A549 (cell line): Measurements from ENCODE around the gene SMAD3.

ENCODE experiments used
- CTCF ChIP-seq: fragments of >200 bp; sonication (Bioruptor Twin); formaldehyde crosslinking; IDR thresholded peaks from 3 replicates; pipeline ENCODE4 v1.5.1; 2016
- EP300 ChIP-seq, 2 experiments: fragments of >200 bp; sonication (Bioruptor Twin); formaldehyde crosslinking; IDR thresholded peaks; 2 replicates in 1 of 2; 3 replicates in 1 of 2; pipeline ENCODE4 v1.6.1; 2016 to 2017
- HDAC2 ChIP-seq: fragments of 200-600 bp; sonication (generic); IDR thresholded peaks from 2 replicates; pipeline ENCODE4 v1.6.1; 2016
- MAFK ChIP-seq: fragments of 450-650 bp; IDR thresholded peaks from 2 replicates; pipeline ENCODE4 v1.6.1; 2014; ENCODE audit not compliant: partially characterized antibody
- NR3C1 ChIP-seq: fragments of >200 bp; sonication (Bioruptor Twin); formaldehyde crosslinking; IDR thresholded peaks from 3 replicates; pipeline ENCODE4 v1.6.1; 2017
- POLR2A ChIP-seq: IDR thresholded peaks from 2 replicates; pipeline ENCODE4 v1.6.1; 2012; ENCODE audit warnings: mild to moderate bottlenecking, low read length
- SMC3 ChIP-seq: fragments of >200 bp; sonication (Bioruptor Twin); formaldehyde crosslinking; IDR thresholded peaks from 3 replicates; pipeline ENCODE4 v1.6.1; 2018; ENCODE audit warnings: inconsistent platforms
- ZC3H11A ChIP-seq: fragments of 450-650 bp; IDR thresholded peaks from 2 replicates; pipeline ENCODE4 v1.6.1; 2014; ENCODE audit warnings: antibody characterized with exemption, mild to moderate bottlenecking

- no peak for TF ChIP-seq EP300 (IDR thresholded peaks at IDR 0.05)
- TF ChIP-seq HDAC2, result no peak
- TF ChIP-seq CTCF, result no peak
- TF ChIP-seq POLR2A, result no peak
- TF ChIP-seq MAFK, result no peak
- no peak for TF ChIP-seq SMC3
- no peak for TF ChIP-seq ZC3H11A
- TF ChIP-seq NR3C1, result no peak
Measured at GRCh38 chr15:67130166-67130565, 64.8 kb downstream of the SMAD3 start.
